ENCODE data around the gene BRMS1.
"Not testable (repeated sequence)": the region's sequence is repeated elsewhere in the genome, so short reads cannot be mapped to it uniquely, and the experiment has no call there.

Gene BRMS1

DNA sequence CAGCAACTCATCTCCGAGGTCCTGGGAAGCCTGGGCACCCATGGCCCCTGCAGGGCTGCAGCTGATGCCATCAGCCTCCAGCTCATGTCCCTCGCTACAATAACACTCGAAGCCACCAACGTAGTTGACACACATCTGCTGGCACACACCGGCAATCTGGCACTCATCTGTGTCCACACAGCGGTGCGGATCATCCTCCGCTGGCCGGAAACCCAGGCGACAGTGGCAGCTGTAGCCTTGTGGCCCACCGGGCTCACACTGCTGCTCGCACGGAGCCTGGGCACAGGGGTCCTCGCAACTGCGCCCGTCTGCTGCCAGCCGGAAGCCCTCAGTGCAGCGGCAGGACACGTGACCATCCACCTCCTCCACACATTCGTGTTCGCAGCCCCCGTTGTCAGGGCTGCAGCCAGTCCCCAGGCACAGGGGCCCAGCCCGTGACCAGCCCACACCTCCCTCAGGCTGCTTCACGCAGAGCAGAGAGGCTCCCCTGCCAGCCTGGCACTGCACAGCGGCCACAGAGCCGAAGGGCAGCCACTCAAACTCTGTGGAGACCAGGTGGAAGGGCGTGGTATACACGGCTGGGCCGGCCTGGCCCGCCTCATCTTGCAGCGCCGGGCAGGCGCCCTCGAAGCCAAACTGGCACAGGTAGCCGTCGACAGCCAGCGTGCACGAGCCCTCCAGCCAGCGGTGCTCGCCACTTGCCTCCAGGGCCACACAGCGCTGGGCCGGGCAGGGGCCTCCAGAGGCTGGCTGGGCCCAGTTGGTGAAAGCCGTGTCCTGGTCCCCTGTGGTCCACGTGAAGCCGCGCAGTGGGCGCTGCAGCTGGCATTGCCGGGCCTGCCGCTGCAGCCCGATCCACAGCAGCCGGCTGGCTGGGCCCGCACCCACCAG, 28.7 kb downstream of the BRMS1 start:
- no peak for TF ChIP-seq ZNF274 (IDR thresholded peaks at IDR 0.05; ENCODE audit: low read depth, low read length)
- H3K4me3 ChIP-seq (ENCODE audit: low read length): no peak overlapping the region

DNA sequence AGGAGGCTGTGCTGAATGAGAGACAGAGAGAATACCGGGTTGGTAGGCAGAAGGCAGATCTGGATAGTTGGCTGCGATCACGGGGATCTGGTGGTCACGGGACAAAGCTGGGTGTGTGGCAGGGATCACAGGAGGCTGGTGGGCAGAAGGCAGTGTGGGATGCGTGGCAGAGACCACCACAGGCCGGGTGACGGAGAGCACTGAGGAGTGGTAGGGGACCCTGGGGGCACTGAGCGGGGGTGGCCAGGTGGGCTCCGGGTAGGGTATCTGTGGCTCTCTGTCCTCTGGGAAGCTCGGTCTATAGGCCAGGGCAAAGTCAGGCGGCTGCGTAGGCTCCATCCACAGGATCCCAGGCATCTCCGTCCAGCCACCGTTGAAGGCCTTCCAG, 29.4 kb downstream of the BRMS1 start:
- H3K4me3 ChIP-seq (ENCODE audit: low read length): no peak overlapping the region

DNA sequence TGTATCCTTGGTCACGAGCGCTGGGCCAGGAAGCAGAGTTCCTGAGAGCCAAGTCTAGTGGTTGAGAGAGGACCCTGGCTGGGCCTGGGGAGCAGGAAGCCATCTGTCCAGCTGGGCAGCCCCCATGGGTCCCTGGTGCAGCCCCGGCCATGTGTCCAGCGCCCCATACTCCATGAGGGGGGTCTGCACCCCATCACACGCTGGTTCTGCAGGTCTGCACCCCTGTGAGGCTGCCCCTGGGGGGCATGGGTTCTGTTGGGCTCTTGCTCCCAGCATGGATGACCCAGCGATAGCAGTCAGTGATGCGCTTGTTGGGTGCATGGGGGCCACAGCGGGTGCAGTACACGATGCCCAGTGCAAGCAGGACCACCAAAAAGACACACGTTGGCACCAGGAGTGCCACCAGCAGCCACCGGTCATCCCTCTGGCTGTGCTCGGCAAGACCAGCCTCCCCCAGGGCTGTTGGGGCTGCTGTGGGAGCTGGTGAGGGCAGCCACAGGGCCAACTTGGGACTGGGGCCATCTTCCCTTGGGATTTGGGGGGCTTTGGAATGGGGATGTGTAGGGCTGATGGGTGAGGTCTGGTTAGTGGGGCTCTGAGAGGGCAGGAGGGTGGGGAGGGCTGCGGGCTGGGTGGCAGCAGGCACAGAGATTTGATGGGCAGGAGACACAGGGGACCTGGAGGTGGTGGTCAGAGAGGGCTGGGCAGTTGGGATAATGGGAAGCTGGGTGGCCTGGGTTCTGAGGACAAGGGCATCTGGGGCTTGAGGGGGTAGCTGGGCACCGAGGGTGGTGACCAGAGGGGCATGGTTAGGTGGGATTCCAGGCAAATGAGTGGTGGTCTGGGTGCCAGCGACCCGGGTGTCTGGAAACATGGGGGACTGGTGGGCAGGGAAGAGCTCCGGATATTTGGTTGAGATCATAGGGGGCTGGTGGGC, 30.1 kb downstream of the BRMS1 start:
- no peak overlapping the region for H3K4me3 ChIP-seq (ENCODE audit: low read length)
- no peak for TF ChIP-seq ZNF274 (IDR thresholded peaks at IDR 0.05; ENCODE audit: low read depth, low read length)

More for the DNA sequence above, 29.4 kb downstream of the BRMS1 start:
- TF ChIP-seq ZNF274 (IDR thresholded peaks at IDR 0.05; ENCODE audit: low read depth, low read length): no peak

DNA sequence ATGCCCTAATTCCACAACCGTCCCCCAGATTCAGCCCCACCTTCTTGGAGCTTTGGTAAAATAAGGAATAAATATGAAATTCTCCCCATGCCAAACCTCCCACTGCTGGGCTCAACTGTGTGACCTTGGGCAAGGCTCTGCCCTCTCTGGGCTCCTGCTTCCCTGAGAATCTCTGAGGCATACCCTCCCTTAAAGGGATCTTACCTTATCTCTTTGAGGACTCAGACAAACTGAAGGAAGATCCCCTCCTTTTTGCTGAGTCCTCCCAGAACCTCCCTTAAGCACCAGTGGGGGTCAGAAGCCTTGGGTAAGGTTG, 30.8 kb downstream of the BRMS1 start:
- TF ChIP-seq ZNF274 (IDR thresholded peaks at IDR 0.05; ENCODE audit: low read depth, low read length): no peak
- H3K4me3 ChIP-seq (ENCODE audit: low read length): no peak overlapping the region

DNA sequence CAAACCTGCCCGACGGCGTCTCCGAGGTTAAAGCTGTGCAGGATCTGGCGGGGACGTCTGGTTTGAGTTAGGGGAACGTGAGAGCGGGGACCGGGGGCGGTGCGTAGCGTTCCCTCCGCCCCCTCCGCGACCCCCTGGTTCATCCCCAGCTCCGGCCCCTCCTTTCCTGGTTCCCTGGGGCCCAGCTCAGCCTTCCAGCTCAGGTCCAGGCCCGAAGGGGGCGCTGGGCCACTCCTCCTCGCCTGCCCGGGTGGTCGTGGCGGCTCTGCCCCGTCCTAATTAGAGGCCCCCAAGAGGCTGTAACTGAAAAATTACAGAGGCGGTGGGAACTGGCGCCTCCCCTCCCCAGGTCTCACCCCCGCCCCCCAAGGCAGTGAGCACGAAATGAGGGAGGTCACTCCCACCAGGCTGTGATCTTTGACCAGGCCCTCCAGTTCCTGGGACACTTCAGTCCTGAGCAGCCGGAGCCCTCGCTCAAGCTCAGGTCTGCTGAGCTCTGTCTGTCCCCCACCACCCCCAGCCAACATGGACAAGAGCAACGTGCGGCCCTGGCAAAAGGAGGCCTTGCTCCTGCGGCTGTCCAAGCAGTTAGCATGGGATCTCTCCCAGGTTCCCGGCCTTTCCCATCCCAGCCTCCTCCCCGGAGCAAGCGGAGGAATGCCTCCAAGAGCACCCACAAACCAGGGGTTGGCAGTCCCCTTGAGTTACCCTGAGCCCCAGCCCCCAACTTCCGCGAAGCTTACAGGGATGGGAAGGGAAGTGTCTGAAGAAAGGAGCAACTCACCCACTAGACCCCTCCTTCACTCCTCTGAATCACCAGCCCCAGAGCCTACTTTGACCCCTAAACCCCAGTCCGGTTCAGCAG, 31.4 kb downstream of the BRMS1 start:
- no peak for TF ChIP-seq ZNF274 (IDR thresholded peaks at IDR 0.05; ENCODE audit: low read depth, low read length)
- no peak overlapping the region; the same call in 1 of the 2 replicates for H3K4me3 ChIP-seq (ENCODE audit: low read length)

- TF ChIP-seq ZNF274 (IDR thresholded peaks at IDR 0.05; ENCODE audit: low read depth, low read length): no peak
- H3K4me3 ChIP-seq (ENCODE audit: low read length): peak overlapping the region; percentile 66; the same call in 1 of the 2 replicates
Measured at GRCh38 chr11:66312549-66313320, 32.2 kb downstream of the BRMS1 start.

GRCh38 chr11:66311965-66312548, 32.8 kb downstream of the BRMS1 start:
- H3K4me3 ChIP-seq (ENCODE audit: low read length): peak overlapping the region; percentile 66; the same call in 1 of the 2 replicates
- no peak for TF ChIP-seq ZNF274 (IDR thresholded peaks at IDR 0.05; ENCODE audit: low read depth, low read length)

DNA sequence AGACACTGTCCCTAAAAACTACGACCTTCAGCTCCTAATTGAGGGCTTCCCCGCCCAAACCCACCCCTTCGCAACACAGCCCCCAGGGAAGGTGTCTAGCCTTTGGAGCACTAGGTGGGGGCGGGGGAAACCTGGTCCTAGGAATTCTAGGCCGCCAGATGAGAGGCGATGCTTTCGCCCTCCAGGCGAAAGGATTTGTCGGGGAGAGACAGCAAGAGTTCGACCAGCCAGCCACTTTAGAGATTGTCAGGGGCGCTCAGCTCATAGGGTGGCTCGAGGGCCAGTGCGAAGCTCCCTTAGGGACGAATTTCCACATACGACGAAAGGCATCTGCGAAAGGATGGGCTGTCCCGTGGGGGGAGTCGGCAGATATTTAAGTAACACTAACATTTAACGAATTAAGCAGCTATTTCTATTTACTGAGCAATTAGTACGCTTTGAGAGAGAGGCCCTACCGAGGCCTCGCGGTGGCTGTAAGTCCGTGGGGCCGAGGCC, 33.4 kb downstream of the BRMS1 start:
- no peak for TF ChIP-seq ZNF274 (IDR thresholded peaks at IDR 0.05; ENCODE audit: low read depth, low read length)
- peak overlapping the region; percentile 66; the same call in 1 of the 2 replicates for H3K4me3 ChIP-seq (ENCODE audit: low read length)

GRCh38 chr11:66310803-66311440, 34.0 kb downstream of the BRMS1 start:
- H3K4me3 ChIP-seq (ENCODE audit: low read length): not testable (repeated sequence)

DNA sequence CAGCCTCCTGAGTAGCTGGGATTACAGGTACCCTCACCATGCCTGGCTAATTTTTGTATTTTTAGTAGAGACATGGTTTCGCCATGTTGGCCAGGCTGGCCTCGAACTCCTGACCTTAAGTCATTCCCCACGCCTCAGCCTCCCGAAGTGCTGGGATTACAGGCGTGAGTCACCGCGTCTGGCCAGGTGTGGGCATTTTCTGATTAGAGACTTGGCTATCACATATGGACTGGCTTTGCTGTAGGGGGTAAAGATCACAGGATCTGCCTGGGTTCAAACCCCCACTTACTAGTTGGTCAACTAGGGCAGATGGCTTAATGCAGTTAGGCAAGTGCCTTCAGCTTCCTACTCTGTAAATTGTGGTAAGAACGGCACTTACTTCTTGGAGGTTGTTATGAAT, 34.6 kb downstream of the BRMS1 start:
- no peak for TF ChIP-seq ZNF274 (IDR thresholded peaks at IDR 0.05; ENCODE audit: low read depth, low read length)
- H3K4me3 ChIP-seq (ENCODE audit: low read length): no peak overlapping the region

DNA sequence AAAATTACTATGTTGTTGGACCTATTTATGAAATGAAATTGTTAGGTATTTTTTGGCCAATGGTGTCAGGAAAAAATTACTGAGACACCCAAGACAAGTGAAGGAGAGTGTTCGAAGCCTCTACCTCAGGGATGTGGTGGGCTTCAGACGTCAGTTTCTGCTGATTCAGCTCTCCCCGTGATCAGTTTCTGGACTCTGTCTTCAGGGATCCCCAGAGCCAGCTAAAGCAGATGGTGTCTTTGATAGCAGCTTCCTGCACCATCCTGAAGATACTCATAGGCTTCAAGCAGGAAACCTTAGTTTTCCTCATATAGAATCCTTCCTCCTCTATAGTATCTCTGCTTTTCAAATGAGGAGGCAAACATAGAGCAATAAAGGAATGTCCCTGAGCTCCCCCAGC, 35.4 kb downstream of the BRMS1 start:
- H3K4me3 ChIP-seq (ENCODE audit: low read length): no peak overlapping the region
- no peak for TF ChIP-seq ZNF274 (IDR thresholded peaks at IDR 0.05; ENCODE audit: low read depth, low read length)

DNA sequence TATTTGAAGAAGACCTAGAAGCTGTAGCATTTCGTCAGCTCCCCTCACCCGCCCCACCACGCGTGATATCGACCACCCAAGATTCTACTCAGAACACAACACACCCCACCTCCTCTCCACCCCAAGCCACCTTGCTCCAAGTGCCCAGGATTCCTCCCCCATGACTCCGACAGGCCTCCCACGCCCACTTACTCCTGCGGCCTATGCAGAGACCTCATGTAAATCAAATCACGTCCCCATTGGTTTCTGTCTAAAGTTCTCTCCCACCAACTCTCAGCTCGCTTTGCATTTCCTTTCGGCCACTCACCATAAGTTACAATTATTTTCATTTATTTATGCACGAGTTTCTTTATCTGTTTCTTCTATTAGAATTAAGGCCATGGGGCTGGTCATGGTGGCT, 42.2 kb downstream of the BRMS1 start:
- TF ChIP-seq ZNF274 (IDR thresholded peaks at IDR 0.05; ENCODE audit: low read depth, low read length): no peak
- H3K4me3 ChIP-seq (ENCODE audit: low read length): no peak overlapping the region
